ENCODE results near the gene MMP8. TPM values are rescaled to one million over a fixed set of nuclear protein-coding genes. Genes with fewer than 3 reads are reported as not detected.

The MMP8 gene
- total and polyA plus RNA-seq, 5 donors from 2014 or later = not detected

GRCh38 chr11:102669664-102670063 lies 55.1 kb downstream of the MMP8 start:
- DNase-seq = no peak
- Mint-ChIP-seq H3K9me3 (peaks cover 0 to 3% (median 0%) of the 10 kb centered on the region in 7 donors), H3K4me1 (peaks cover 0 to 2% (median 0%) of the 10 kb centered on the region in 4 donors), H3K36me3 (no peaks in the 10 kb centered on the region), H3K27me3 (peaks cover 8% of the 10 kb centered on the region), H3K4me3 (no peak overlapping the region), H3K27ac (no peak overlapping the region)
- no peak overlapping the region for H3K4me3 ChIP-seq (ENCODE audit: low read depth, low read length)
- peaks cover 2% of the 10 kb centered on the region for H3K27me3 ChIP-seq (ENCODE audit: control insufficient read depth, insufficient read depth, low read length)
- H3K4me1 ChIP-seq (ENCODE audit: control insufficient read depth, insufficient read depth, low read length, poor library complexity, severe bottlenecking) = no peaks in the 10 kb centered on the region
- H3K9me3 ChIP-seq (ENCODE audit: control insufficient read depth in 2 of 2, low read length in 2 of 2) = no peaks in the 10 kb centered on the region
- no peak overlapping the region for H3K27ac ChIP-seq (ENCODE audit: insufficient read depth, low read length, poor library complexity, severe bottlenecking)
- no peaks in the 10 kb centered on the region for H3K36me3 ChIP-seq (ENCODE audit: control insufficient read depth, insufficient read depth, low read length)
- no peak for ATAC-seq (ENCODE audit: low read depth in 2 of 2)

- no peak overlapping the region for H3K4me3 Mint-ChIP-seq
- peaks cover 8% of the 10 kb centered on the region for H3K27me3 Mint-ChIP-seq
- Histone ChIP-seq H3K4me3 (ENCODE audit: low read depth, low read length) (no peak overlapping the region), H3K27ac (ENCODE audit: insufficient read depth, low read length, poor library complexity, severe bottlenecking) (no peak overlapping the region), H3K9me3 (ENCODE audit: control insufficient read depth in 2 of 2, low read length in 2 of 2) (no peaks in the 10 kb centered on the region), H3K4me1 (ENCODE audit: control insufficient read depth, insufficient read depth, low read length, poor library complexity, severe bottlenecking) (no peaks in the 10 kb centered on the region), H3K27me3 (ENCODE audit: control insufficient read depth, insufficient read depth, low read length) (peaks cover 1% of the 10 kb centered on the region), H3K36me3 (ENCODE audit: control insufficient read depth, insufficient read depth, low read length) (no peaks in the 10 kb centered on the region)
- no peaks in the 10 kb centered on the region for H3K36me3 Mint-ChIP-seq
- peaks cover 0 to 2% (median 0%) of the 10 kb centered on the region in 4 donors for H3K4me1 Mint-ChIP-seq
- H3K9me3 Mint-ChIP-seq = no peaks in the 10 kb centered on the region
- no peak overlapping the region for H3K27ac Mint-ChIP-seq
- peak in 2 of 3 donors; percentile 29 to 40 for DNase-seq
- ATAC-seq (ENCODE audit: low read depth in 2 of 2) = no peak
Observed at GRCh38 chr11:102666331-102666957, 58.3 kb downstream of the MMP8 start.

- Mint-ChIP-seq H3K36me3 (no peaks in the 10 kb centered on the region), H3K9me3 (no peaks in the 10 kb centered on the region), H3K27me3 (peaks cover 8% of the 10 kb centered on the region), H3K4me3 (no peak overlapping the region), H3K27ac (no peak overlapping the region), H3K4me1 (peaks cover 0 to 2% (median 0%) of the 10 kb centered on the region in 4 donors)
- Histone ChIP-seq H3K4me1 (ENCODE audit: control insufficient read depth, insufficient read depth, low read length, poor library complexity, severe bottlenecking) (no peaks in the 10 kb centered on the region), H3K36me3 (ENCODE audit: control insufficient read depth, insufficient read depth, low read length) (no peaks in the 10 kb centered on the region), H3K27me3 (ENCODE audit: control insufficient read depth, insufficient read depth, low read length) (peaks cover 4% of the 10 kb centered on the region), H3K4me3 (ENCODE audit: low read depth, low read length) (no peak overlapping the region), H3K27ac (ENCODE audit: insufficient read depth, low read length, poor library complexity, severe bottlenecking) (no peak overlapping the region), H3K9me3 (ENCODE audit: control insufficient read depth in 2 of 2, low read length in 2 of 2) (no peaks in the 10 kb centered on the region)
- DNase-seq (peak in 1 of 3 donors; percentile 14), ATAC-seq (ENCODE audit: low read depth in 2 of 2) (no peak)
Observed at GRCh38 chr11:102664001-102664752, 60.6 kb downstream of the MMP8 start.

- Mint-ChIP-seq H3K27me3 (peaks cover 8% of the 10 kb centered on the region), H3K4me3 (no peak overlapping the region), H3K36me3 (no peaks in the 10 kb centered on the region), H3K4me1 (peaks cover 0 to 2% (median 0%) of the 10 kb centered on the region in 4 donors), H3K9me3 (no peaks in the 10 kb centered on the region), H3K27ac (no peak overlapping the region)
- Histone ChIP-seq H3K4me1 (ENCODE audit: control insufficient read depth, insufficient read depth, low read length, poor library complexity, severe bottlenecking) (no peaks in the 10 kb centered on the region), H3K27ac (ENCODE audit: insufficient read depth, low read length, poor library complexity, severe bottlenecking) (no peak overlapping the region), H3K4me3 (ENCODE audit: low read depth, low read length) (no peak overlapping the region), H3K36me3 (ENCODE audit: control insufficient read depth, insufficient read depth, low read length) (no peaks in the 10 kb centered on the region), H3K27me3 (ENCODE audit: control insufficient read depth, insufficient read depth, low read length) (peaks cover 4% of the 10 kb centered on the region), H3K9me3 (ENCODE audit: control insufficient read depth in 2 of 2, low read length in 2 of 2) (no peaks in the 10 kb centered on the region)
- DNase-seq (no peak), ATAC-seq (ENCODE audit: low read depth in 2 of 2) (no peak)
Observed at GRCh38 chr11:102662607-102663006, 62.1 kb downstream of the MMP8 start.

Other genes with a start within 250 kb of the MMP8 start
- gene MMP7, start 194.2 kb downstream of the MMP8 start, total RNA-seq = not detected
- under 1 TPM in 1 of 4 donors, not detected in 3; 0.16 TPM for gene MMP7, start 194.2 kb downstream of the MMP8 start, polyA plus RNA-seq
- not detected for gene MMP20, start 99.6 kb downstream of the MMP8 start, total RNA-seq
- gene MMP20, start 99.6 kb downstream of the MMP8 start, polyA plus RNA-seq = not detected
- gene MMP27, start 19.2 kb downstream of the MMP8 start, total RNA-seq = not detected
- not detected for gene MMP27, start 19.2 kb downstream of the MMP8 start, polyA plus RNA-seq
- not detected for gene MMP10, start 55.7 kb upstream of the MMP8 start, total RNA-seq
- not detected for gene MMP10, start 55.7 kb upstream of the MMP8 start, polyA plus RNA-seq
- gene MMP1, start 73.2 kb upstream of the MMP8 start, total RNA-seq = not detected
- gene MMP1, start 73.2 kb upstream of the MMP8 start, polyA plus RNA-seq = not detected
- gene MMP3, start 118.7 kb upstream of the MMP8 start, total RNA-seq = not detected
- not detected for gene MMP3, start 118.7 kb upstream of the MMP8 start, polyA plus RNA-seq
- not detected for gene MMP12, start 150.0 kb upstream of the MMP8 start, total RNA-seq
- not detected for gene MMP12, start 150.0 kb upstream of the MMP8 start, polyA plus RNA-seq
- gene MMP13, start 230.8 kb upstream of the MMP8 start, total RNA-seq = not detected
- not detected for gene MMP13, start 230.8 kb upstream of the MMP8 start, polyA plus RNA-seq